Spleen (tissue), 11 donors: ENCODE data around the gene PTPRG. TPM values are rescaled to one million over a fixed set of nuclear protein-coding genes. Genes with fewer than 3 reads are reported as not detected.

Experiments
- DNase-seq: peaks from one replicate; pipeline ENCODE4 v3.0.0-alpha.2; 2020
- H3K27ac ChIP-seq, 8 donors: fragments of 200-600 bp; sonication (generic) in 7 of 8; 1 replicate in 4 of 8; 2 replicates in 4 of 8; pipeline versions ENCODE4 v1.5.0 to v1.8.0; 2016 to 2021; ENCODE audit warnings: inconsistent platforms in 4 of 8, mild to moderate bottlenecking in 4 of 8, moderate library complexity in 1 of 8
- H3K27me3 ChIP-seq, 7 donors: fragments of 200-600 bp; sonication (generic) in 6 of 7; replicated peaks in 1 of 7; 1 replicate in 4 of 7; 2 replicates in 3 of 7; pipeline versions ENCODE4 v1.5.0 to v1.8.0; 2016 to 2021; ENCODE audit warnings: inconsistent platforms in 3 of 7, mild to moderate bottlenecking in 1 of 7
- H3K36me3 ChIP-seq, 6 donors: fragments of 200-600 bp; sonication (generic) in 5 of 6; 1 replicate in 4 of 6; 2 replicates in 2 of 6; pipeline versions ENCODE4 v1.5.0 to v1.8.0; 2016 to 2021; ENCODE audit warnings: inconsistent platforms in 2 of 6
- H3K4me1 ChIP-seq, 6 donors: fragments of 200-600 bp; sonication (generic) in 5 of 6; 1 replicate in 3 of 6; 2 replicates in 3 of 6; pipeline versions ENCODE4 v1.5.0 to v1.8.0; 2016 to 2021; ENCODE audit warnings: inconsistent platforms in 3 of 6
- H3K4me3 ChIP-seq, 8 donors: fragments of 200-600 bp; sonication (generic) in 7 of 8; 1 replicate in 4 of 8; 2 replicates in 4 of 8; pipeline versions ENCODE4 v1.5.0 to v1.8.0; 2016 to 2021; ENCODE audit warnings: inconsistent platforms in 4 of 8, mild to moderate bottlenecking in 4 of 8, moderate library complexity in 2 of 8
- H3K9me3 ChIP-seq, 8 donors: fragments of 200-600 bp; sonication (generic) in 7 of 8; 1 replicate in 4 of 8; 2 replicates in 4 of 8; pipeline versions ENCODE4 v1.5.0 to v1.8.0; 2016 to 2021; ENCODE audit warnings: inconsistent platforms in 4 of 8
- POLR2A ChIP-seq, 3 donors: fragments of 450-650 bp; IDR thresholded peaks; one replicate each; pipeline ENCODE4 v1.5.1; 2017; ENCODE audit warnings: antibody characterized with exemption in 3 of 3, mild to moderate bottlenecking in 1 of 3
- POLR2AphosphoS5 ChIP-seq, 3 donors: sonication (generic); formaldehyde crosslinking; IDR thresholded peaks; one replicate each; pipeline ENCODE4 v1.5.1; 2017; ENCODE audit warnings: antibody characterized with exemption in 3 of 3
- WGBS, 5 donors: extraction: QIAGEN DNeasy Blood & Tissue Kit in 3 of 5; methylation state at CpG; one replicate each; pipeline versions ENCODE4 v1.1.5 to v1.1.7; 2013 to 2018; 5-methylcytosine and 5-hydroxymethylcytosine counted together
- intact Hi-C: fragments of 100-400 bp; cut with DNase I; formaldehyde crosslinking; loops from one replicate; pipeline ENCODE4 v1.15.0; 2023; ENCODE audit warnings: low total_unique reads
- polyA plus RNA-seq, 3 donors: library from polyadenylated mRNA; stranded (reverse); fragments of 200-250 nt; gene quantifications; one replicate each; pipeline ENCODE4 v1.2.1, GENCODE V29; 2013
- total RNA-seq, 7 donors: library from RNA; depleted of rRNA in 3 of 7; stranded (reverse); fragments of >200 nt in 3 of 7; fragmentation: NEBNext Ultra II Directional in 4 of 7; extraction: Animal tissue kit (Norgen Biotek cat#: 25700) in 4 of 7; gene quantifications; one replicate each; pipeline versions ENCODE4 v1.1.0 to v1.2.1, GENCODE V29; 2016 to 2021
- TF ChIP-seq, protein P1 (sequence below), 11 experiments: fragments of 200-600 bp in 7 of 11; fragments of 450-650 bp in 4 of 11; sonication (generic) in 4 of 11; IDR thresholded peaks in 8 of 11; conservative IDR thresholded peaks in 3 of 11; 1 replicate in 7 of 11; 2 replicates in 4 of 11; pipeline versions ENCODE4 v1.4.0 to v1.8.0; 2016 to 2021; ENCODE audit warnings: antibody characterized with exemption in 11 of 11, inconsistent platforms in 4 of 11, mild to moderate bottlenecking in 1 of 11
- donor health status: healthy with polysubstance abuse.
- donor health status: DM: no; HTN: no; CAD: no; lungs with moderate emphysema.
- donor health status: DM: no; HTN: no; CAD: no.
- donor health status: Bipolar disorder and iron deficiency.
- donor health status: healthy.
- donor health status: DM: no; HTN: no; CAD: no.
- donor health status: DM: yes; HTN: yes; CAD: no.

The PTPRG gene
- total and polyA plus RNA-seq, 10 donors, result 0.89 to 77.0 (median 34.5) TPM

DNA sequence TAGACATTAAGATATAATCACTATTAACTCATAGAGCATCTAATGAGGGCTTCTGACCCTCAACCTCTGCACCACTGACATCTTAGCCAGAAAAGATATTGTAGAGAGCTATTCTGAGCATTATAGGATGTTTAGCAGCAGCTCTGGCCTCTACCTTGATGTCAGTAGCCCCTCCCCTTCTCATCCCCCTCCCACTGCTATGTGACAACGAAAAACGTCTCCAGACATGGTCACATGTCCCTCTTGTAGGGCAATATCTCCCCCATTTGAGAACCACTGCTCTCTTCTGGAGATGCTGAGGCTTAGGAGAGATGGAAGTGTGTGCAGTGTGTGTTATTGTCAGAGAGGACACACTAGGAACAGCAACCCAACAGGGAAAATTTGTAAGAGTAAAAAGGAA, 569.7 kb downstream of the PTPRG start:
- Histone ChIP-seq H3K4me1 (peaks cover 0 to 14% (median 0%) of the 10 kb centered on the region in 6 donors), H3K9me3 (no peaks in the 10 kb centered on the region), H3K27me3 (peaks cover 0 to 9% (median 0%) of the 10 kb centered on the region in 7 donors), H3K27ac (no peak overlapping the region), H3K36me3 (no peaks in the 10 kb centered on the region), H3K4me3 (no peak overlapping the region)
- intact Hi-C loops, result no loop called here
- TF ChIP-seq POLR2A (IDR thresholded peaks at IDR 0.05) (no peak), POLR2AphosphoS5 (IDR thresholded peaks at IDR 0.05) (no peak)
- TF ChIP-seq, protein P1, sequence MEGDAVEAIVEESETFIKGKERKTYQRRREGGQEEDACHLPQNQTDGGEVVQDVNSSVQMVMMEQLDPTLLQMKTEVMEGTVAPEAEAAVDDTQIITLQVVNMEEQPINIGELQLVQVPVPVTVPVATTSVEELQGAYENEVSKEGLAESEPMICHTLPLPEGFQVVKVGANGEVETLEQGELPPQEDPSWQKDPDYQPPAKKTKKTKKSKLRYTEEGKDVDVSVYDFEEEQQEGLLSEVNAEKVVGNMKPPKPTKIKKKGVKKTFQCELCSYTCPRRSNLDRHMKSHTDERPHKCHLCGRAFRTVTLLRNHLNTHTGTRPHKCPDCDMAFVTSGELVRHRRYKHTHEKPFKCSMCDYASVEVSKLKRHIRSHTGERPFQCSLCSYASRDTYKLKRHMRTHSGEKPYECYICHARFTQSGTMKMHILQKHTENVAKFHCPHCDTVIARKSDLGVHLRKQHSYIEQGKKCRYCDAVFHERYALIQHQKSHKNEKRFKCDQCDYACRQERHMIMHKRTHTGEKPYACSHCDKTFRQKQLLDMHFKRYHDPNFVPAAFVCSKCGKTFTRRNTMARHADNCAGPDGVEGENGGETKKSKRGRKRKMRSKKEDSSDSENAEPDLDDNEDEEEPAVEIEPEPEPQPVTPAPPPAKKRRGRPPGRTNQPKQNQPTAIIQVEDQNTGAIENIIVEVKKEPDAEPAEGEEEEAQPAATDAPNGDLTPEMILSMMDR (IDR thresholded peaks at IDR 0.05 in 8 of 11, conservative IDR thresholded peaks at IDR 0.05 in 3 of 11), result no peak
- WGBS, 5 donors, result 46 to 73% (median 58%) methylated on average over 2 of the region's 2 CpGs
- no peak for DNase-seq

DNA sequence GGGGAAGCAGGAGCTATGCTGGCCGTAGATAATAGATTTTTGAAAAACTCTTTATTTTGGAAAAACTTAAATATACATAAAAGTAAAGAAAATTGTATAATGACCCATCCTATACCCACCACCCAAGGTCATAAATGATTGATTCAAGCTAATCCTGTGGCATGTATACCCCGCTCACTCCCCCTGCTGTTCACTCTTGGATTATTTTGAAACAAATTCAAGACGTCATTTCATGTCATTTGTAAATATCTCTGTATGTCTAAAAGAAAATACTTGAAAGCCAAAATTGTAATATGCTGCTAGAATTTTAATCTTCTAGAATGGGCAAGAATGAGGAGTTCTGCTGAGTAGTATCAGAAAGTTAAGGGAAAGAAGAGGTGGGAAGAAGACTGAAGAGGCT, 570.2 kb downstream of the PTPRG start:
- no peaks in the 10 kb centered on the region for H3K36me3 ChIP-seq
- peaks cover 0 to 9% (median 0%) of the 10 kb centered on the region in 7 donors for H3K27me3 ChIP-seq
- H3K4me3 ChIP-seq, result no peak overlapping the region
- no peaks in the 10 kb centered on the region for H3K9me3 ChIP-seq
- TF ChIP-seq, protein P1 (IDR thresholded peaks at IDR 0.05 in 8 of 11, conservative IDR thresholded peaks at IDR 0.05 in 3 of 11), result no peak
- no peak for TF ChIP-seq POLR2AphosphoS5 (IDR thresholded peaks at IDR 0.05)
- no peak overlapping the region for H3K27ac ChIP-seq
- no peak for DNase-seq
- 36 to 77% (median 53%) methylated on average over 3 of the region's 3 CpGs for WGBS, 5 donors
- intact Hi-C loops, result no loop called here
- peaks cover 0 to 14% (median 0%) of the 10 kb centered on the region in 6 donors for H3K4me1 ChIP-seq

DNA sequence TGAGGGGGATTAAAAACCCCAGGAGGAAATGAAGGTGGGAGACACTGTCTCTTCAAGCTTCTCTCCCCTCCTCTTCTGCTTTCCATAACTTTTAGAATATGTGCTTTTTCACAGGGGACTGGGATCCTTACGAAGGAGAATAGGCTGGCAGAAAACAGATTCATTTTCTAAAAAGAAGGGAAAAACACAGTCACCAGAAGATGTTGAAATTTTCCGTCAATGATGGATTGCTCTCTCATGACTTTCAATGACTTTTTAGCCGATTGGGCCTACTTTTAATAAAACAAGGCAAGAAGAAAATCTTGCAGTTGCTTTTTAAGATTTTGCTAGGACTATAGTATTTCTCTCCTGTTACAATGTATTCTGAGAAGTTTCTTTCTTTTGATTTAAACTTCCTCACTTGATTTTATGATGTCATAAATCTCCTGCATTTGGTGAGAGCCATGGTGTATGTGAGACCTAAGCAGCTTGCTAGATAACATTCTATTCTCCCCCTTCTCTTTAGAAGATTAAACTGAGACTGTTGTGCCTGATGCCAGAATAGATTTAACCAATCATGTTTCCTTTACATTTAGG, 570.7 kb downstream of the PTPRG start:
- Histone ChIP-seq H3K27me3 (peaks cover 0 to 9% (median 0%) of the 10 kb centered on the region in 7 donors), H3K9me3 (no peaks in the 10 kb centered on the region), H3K36me3 (no peaks in the 10 kb centered on the region), H3K4me1 (peaks cover 0 to 14% (median 0%) of the 10 kb centered on the region in 6 donors), H3K4me3 (no peak overlapping the region), H3K27ac (no peak overlapping the region)
- intact Hi-C loops, result no loop called here
- TF ChIP-seq POLR2A (IDR thresholded peaks at IDR 0.05) (no peak), POLR2AphosphoS5 (IDR thresholded peaks at IDR 0.05) (no peak)
- TF ChIP-seq, protein P1 (IDR thresholded peaks at IDR 0.05 in 8 of 11, conservative IDR thresholded peaks at IDR 0.05 in 3 of 11), result no peak
- WGBS, 5 donors, result 63 to 80% (median 75%) methylated on average over 3 of the region's 3 CpGs
- no peak for DNase-seq

DNA sequence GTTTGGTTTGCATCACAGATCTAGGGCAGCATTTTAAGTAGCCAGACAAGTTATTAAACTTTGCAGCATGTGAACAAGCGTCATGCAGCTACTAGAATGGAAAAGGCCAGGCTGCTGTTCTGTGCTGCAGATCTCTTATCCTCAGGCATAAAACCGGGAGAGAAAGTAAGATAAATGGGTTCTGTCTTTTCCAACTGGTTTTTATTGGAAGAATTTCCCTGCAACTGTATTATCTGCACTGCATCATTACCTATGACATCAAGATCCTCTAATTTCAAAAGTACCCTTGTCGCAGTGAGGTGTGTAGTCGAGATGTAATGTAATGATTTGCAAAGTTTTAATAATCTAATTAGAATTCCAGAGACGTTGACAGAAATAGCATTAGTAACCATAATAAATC, 571.6 kb downstream of the PTPRG start:
- H3K27ac ChIP-seq, result no peak overlapping the region
- intact Hi-C loops, result no loop called here
- WGBS, 5 donors, result 63 to 85% (median 75%) methylated on average over 5 of the region's 5 CpGs
- peaks cover 0 to 14% (median 0%) of the 10 kb centered on the region in 6 donors for H3K4me1 ChIP-seq
- H3K4me3 ChIP-seq, result no peak overlapping the region
- no peaks in the 10 kb centered on the region for H3K36me3 ChIP-seq
- no peak for DNase-seq
- TF ChIP-seq POLR2A (IDR thresholded peaks at IDR 0.05) (no peak), POLR2AphosphoS5 (IDR thresholded peaks at IDR 0.05) (no peak)
- TF ChIP-seq, protein P1 (IDR thresholded peaks at IDR 0.05 in 8 of 11, conservative IDR thresholded peaks at IDR 0.05 in 3 of 11), result no peak
- H3K27me3 ChIP-seq, result peaks cover 0 to 9% (median 0%) of the 10 kb centered on the region in 7 donors
- no peaks in the 10 kb centered on the region for H3K9me3 ChIP-seq
